HG02884 (cell line): ENCODE data around the gene XAB2.

Experiments used
- ATAC-seq: cut with Tn5 transposase; IDR thresholded peaks from one replicate; pipeline ENCODE4 v1.9.1; 2021; ENCODE audit warnings: mild to moderate bottlenecking, moderate library complexity; ENCODE audit not compliant: unreplicated experiment

XAB2 gene

DNA sequence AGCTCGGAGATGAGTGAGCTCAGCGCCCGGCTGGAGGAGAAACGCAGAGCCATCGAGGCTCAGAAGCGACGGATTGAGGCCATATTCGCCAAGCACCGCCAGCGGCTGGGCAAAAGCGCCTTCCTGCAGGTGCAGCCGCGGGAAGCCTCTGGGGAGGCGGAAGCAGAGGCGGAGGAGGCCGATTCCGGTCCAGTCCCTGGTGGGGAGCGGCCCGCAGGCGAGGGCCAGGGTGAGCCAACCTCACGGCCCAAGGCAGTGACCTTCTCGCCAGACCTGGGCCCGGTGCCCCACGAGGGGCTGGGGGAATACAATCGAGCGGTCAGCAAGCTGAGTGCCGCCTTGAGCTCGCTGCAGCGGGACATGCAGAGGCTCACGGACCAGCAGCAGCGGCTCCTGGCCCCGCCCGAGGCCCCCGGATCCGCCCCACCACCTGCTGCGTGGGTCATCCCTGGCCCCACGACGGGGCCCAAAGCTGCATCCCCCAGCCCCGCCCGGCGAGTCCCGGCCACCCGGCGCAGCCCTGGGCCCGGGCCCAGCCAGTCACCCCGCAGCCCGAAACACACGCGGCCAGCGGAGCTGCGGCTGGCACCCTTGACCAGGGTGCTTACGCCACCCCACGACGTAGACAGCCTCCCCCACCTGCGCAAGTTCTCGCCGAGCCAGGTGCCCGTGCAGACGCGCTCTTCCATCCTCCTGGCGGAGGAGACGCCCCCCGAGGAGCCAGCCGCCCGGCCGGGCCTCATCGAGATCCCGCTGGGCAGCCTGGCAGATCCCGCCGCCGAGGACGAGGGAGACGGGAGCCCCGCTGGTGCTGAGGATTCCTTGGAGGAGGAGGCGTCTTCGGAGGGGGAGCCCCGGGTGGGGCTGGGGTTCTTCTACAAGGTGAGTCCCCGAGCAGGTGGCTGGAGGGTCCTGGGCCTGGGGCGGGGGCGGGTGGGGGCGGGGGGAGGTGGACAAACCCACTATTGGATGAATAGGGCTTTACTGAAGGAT lies 16.8 kb downstream of the XAB2 start:
- no peak for ATAC-seq

GRCh38 chr19:7611541-7612279 lies 17.6 kb downstream of the XAB2 start:
- ATAC-seq, result no peak

DNA sequence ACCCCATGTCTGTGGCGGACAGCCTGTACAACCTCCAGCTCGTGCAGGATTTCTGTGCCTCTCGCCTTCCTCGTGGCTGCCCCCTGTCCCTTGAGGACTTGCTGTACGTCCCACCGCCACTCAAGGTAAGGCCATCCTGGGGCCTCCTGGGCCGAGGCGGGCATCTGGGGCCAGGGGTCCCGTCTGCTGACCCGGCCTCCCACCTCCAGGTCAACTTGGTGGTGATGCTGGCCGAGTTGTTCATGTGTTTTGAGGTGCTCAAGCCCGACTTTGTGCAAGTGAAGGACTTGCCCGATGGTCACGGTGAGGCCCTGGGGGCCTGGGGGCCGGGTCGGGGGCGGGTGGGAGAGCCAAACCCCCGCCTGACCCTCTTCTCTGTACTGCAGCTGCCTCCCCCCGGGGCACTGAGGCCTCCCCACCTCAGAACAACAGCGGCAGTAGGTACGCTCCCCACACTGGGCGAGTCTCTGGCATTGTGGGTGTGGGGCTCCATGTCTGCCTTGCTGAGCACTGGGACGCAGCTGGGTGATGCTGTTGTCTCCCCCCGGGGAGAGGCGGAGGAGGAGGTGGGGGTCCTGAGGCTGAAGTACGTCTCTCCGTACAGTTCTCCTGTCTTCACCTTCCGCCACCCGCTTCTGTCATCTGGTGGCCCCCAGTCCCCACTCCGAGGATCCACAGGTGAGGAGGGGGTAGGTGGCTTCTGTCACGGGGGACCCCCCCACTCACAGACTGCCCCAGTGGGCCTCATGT lies 18.7 kb downstream of the XAB2 start:
- ATAC-seq, result no peak

DNA sequence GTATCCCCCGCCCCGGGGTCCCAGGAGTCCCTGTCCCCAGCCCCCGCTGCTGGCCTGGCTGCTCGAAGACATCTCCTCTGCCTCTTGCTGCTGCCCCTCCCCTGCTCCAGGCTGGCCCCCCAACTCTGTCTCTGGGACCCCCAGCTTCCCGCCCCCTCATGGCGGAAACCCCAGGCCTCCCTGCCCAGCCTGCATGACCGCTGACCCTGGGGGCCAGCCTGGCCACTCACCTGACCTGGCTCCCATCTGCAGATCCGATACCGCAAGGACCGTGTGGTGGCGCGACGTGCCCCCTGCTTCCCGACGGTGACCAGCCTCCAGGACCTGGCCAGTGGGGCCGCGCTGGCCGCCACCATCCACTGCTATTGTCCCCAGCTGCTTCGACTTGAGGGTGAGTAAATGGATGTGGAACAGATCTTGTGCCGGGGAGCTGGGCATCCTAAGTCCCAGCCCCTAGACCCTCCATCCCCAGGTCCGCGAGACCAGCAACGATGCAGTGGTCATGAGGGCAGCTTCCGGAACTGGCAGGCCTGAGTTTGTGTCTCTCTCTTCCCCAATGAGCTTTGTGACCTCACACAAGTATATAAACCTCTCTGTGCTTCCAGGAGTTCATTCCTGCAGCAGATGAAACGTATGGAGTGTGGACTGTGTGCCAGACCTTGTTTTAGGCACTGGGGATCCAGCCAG lies 21.3 kb downstream of the XAB2 start:
- ATAC-seq, result no peak

GRCh38 chr19:7607212-7607873 lies 22.0 kb downstream of the XAB2 start:
- no peak for ATAC-seq

GRCh38 chr19:7606289-7606688 lies 23.1 kb downstream of the XAB2 start:
- no peak for ATAC-seq

DNA sequence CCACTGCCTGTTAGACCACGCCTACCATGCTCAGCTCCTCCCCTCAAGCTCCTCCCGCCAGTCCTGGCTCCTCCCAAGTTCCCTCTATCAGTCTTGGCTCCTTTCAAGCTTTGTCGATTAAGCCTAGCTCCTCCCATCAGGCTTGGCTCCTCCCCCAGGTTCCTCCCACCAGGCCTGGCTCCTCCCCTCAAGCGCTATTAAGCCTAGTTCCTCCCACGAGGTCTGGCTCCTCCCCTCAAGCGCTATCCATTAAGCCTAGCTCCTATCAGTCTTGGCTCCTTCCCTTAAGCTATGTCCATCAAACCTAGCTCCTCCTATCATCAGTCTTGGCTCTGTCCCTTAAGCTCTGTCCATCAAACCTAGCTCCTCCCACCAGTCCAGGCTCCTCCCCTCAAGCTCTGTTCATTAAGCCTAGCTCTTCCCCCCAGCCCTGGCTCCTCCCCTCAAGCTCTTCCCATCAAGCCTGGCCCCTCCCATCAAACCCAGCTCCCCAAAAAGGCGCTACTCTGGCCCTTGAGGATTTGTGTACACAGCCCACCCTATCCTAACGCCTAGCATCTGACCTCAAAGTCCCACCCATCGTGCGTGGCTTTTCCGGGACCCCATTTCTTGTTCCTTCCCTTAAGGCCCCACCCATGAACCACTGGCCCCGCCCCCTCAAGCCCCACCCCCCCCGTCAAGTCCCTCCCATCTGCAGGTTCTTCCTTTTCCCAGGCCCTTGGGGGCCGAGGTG lies 23.7 kb downstream of the XAB2 start:
- no peak for ATAC-seq

DNA sequence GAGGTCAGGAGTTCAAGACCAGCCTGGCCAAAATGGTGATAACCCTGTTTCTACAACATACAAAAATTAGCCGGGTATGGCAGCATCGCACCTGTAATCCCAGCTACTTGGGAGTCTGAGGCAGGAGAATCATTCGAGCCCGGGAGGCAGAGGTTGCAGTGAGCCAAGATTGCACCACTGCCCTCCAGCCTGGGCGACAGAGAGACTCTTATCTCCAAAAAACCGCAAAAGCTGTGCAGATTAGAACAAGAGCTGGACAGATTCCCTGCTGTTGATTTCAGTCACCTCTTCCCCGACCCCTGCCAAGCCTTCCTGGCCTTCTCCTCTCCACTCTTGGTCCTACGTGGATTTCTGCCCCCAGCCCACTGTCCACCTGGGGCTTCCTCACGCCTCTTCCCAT lies 25.4 kb downstream of the XAB2 start:
- ATAC-seq, result no peak

GRCh38 chr19:7602935-7603497 lies 26.3 kb downstream of the XAB2 start:
- no peak for ATAC-seq

- ATAC-seq, result no peak
Measured at GRCh38 chr19:7602240-7602934, 27.0 kb downstream of the XAB2 start.

GRCh38 chr19:7600721-7601120 lies 28.6 kb downstream of the XAB2 start:
- no peak for ATAC-seq

DNA sequence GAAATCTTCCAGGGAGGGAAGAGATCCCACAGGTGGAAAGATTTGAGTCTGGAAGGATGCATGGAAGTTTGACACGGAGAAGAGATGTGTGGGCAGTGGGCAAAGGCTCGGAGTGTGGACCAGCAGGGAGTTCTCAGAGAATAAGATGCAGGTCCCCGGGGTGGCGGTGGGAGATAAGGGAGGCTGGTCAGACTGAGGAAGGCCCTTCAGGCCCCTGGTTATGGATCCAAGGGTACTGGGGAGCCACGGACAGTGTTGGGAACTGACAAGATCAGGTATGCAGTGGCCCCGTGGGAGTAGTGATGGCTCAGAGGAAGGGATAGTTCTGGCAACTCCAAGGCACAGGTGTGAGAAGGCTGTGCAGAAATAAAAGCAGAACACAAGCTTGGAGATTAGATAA lies 31.2 kb downstream of the XAB2 start:
- no peak for ATAC-seq

DNA sequence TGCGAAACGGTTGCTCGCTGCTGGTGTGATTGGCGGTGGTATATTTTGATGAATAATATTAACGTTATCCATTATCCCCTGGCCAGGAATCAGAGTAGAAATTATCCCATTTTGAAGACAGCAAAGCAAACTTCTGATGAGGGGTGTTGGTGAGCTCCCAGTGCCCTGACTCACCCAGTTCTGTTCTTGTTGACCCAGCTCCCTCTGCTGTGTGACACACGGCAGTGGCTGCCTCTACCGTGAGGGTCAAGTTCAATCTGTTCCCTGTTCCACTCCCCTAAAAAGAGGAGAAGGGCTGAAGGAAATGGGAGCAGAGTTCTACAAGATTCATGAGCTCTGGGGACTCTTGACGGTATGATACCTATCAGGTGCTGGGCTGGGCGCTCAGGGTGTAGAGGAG lies 31.7 kb downstream of the XAB2 start:
- no peak for ATAC-seq

DNA sequence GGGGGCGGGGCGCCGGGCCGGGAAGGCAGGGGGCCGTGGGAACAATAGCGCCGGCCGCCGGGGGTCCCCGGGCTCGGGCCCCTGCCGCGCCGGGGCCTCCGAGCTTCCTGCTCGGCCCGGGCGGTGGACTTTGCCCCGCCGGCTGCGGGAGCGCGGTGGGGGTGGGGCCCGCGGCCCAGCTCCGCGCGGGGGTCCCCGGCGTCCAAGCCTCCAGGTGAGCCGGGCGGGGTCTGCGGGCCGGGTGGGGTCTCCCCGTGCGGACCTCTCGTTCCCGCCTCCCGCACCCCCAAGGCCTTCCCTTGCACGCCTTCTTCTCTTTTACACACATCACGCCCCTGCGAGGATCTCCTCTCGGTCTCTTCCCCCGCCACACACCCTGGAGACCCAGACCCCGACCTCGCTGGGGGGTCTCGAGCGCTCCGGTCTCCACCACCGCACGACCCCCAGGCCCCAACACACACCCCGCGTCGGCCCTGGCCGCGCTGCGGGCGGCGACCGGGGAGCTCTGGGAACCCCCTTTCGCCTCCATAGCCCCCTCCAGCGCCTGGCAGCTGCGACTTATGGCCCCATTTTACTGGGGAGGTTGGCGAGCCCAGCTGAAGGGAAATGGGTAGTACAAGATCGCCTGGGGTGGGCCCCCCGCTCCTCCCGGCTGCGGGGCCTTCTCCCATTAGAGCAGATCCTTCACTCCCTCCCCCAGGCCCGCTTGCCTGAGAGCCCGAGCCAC lies 33.0 kb downstream of the XAB2 start:
- ATAC-seq, result no peak

DNA sequence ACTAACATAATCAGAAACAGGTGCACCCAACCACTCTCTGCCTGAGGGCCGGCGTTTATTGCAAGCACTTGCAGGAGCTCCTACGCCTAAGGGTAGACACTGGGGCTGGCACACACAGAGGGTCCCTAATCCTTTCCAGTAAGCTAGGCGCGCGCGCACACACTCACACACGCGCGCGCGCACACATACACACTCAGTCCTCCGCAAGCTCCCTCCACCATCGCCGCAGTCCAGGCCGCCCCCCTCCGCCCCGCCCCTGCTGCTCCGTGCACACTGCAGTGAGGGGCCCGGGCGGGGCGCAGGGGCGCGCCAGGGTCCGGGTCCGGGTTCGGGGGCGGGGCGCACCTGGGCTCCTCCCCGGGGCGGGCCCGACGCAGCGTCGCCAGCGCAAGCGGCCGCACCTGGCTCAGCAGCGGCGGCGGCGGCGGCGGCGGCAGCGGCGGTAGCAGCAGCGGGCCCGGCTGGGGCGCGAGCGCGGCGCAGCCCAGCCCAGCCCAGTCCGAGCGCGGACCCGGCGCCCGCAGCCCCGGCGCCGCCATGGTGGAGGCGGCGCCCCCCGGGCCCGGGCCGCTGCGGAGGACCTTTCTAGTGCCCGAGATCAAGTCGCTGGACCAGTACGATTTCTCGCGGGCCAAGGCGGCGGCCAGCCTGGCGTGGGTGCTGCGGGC lies 33.7 kb downstream of the XAB2 start, which contains the start of gene CAMSAP3:
Gene CAMSAP3, plus strand, starts transcription at position 398 of the 668 bp plus-strand sequence. Its CDS starts 140 bp downstream, at position 538.
- no peak for ATAC-seq

DNA sequence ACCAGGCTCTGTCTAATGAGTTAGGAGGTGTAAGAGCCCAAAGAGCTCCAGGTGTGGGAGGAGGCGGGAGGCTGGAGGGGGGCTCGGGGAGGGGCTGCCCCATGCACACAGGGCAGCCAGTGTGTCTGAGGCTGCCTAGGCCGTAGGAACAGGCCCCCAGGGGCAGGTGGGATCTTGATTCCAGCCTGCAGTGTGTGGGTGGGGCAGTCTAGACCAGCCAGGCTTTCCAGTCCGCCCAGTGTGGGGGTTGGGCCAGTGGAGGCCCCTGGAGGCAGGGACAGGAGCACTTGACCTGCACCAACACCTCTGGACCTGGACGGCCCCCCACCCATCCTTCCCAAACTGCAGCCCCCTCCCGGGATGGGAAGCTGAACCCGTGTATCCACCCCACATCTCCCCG lies 39.1 kb downstream of the XAB2 start:
- ATAC-seq, result no peak

DNA sequence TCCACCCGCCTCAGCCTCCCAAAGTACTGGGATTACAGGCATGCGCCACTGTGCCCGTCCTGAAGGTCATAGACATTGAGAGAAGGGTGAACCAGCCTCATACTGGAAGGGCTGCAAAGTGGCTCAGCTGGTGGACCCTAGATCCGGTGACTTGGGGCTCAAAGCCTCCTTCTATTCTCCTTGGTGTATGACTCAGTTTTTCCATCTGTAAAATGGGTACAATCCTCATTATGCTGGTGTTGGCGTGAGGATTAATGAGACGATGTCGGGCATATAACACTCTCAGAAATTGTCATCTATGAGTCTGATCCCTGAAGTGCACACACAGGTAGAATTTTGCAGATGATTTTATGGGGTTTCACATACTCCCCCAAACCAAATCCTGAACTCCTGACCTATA lies 39.5 kb downstream of the XAB2 start:
- ATAC-seq, result no peak
